DMS 273 (cell line): ENCODE measurements around the gene CTNND2.
"Not testable (repeated sequence)": the region's sequence is repeated elsewhere in the genome, so short reads cannot be mapped to it uniquely, and the experiment has no call there.

Experiments
- DNase-seq: peaks from one replicate; lab custom pipeline; 2025; ENCODE audit not compliant: unreplicated experiment; lab: John Stamatoyannopoulos, UW

The CTNND2 gene

GRCh38 chr5:11491404-11492075 is 412.7 kb downstream of the CTNND2 start:
- DNase-seq = no peak

GRCh38 chr5:11483630-11484029 is 420.6 kb downstream of the CTNND2 start:
- no peak for DNase-seq

GRCh38 chr5:11482011-11482410 is 422.2 kb downstream of the CTNND2 start:
- DNase-seq = no peak

- no peak for DNase-seq
These were observed 426.5 kb downstream of the CTNND2 start for GRCh38 chr5:11477786-11478185.

- DNase-seq = no peak
These were observed 427.4 kb downstream of the CTNND2 start for GRCh38 chr5:11476866-11477265.

GRCh38 chr5:11468334-11469039 is 435.8 kb downstream of the CTNND2 start:
- DNase-seq = no peak

GRCh38 chr5:11467588-11467987 is 436.7 kb downstream of the CTNND2 start:
- no peak for DNase-seq

- no peak for DNase-seq
These were observed 444.5 kb downstream of the CTNND2 start for GRCh38 chr5:11459716-11460115.

GRCh38 chr5:11455505-11455904 is 448.7 kb downstream of the CTNND2 start:
- DNase-seq = no peak

GRCh38 chr5:11452852-11453251 is 451.4 kb downstream of the CTNND2 start:
- no peak for DNase-seq

- DNase-seq = no peak
These were observed 454.3 kb downstream of the CTNND2 start for GRCh38 chr5:11449966-11450365.

GRCh38 chr5:11449217-11449616 is 455.0 kb downstream of the CTNND2 start:
- no peak for DNase-seq

- no peak for DNase-seq
These were observed 460.4 kb downstream of the CTNND2 start for GRCh38 chr5:11443831-11444230.

- DNase-seq = no peak
These were observed 472.1 kb downstream of the CTNND2 start for GRCh38 chr5:11432116-11432515.

- DNase-seq = no peak
These were observed 475.0 kb downstream of the CTNND2 start for GRCh38 chr5:11429254-11429653.

GRCh38 chr5:11427569-11427968 is 476.7 kb downstream of the CTNND2 start:
- no peak for DNase-seq

GRCh38 chr5:11426442-11426841 is 477.8 kb downstream of the CTNND2 start:
- no peak for DNase-seq

- no peak for DNase-seq
These were observed 481.9 kb downstream of the CTNND2 start for GRCh38 chr5:11422342-11422741.

- no peak for DNase-seq
These were observed 483.3 kb downstream of the CTNND2 start for GRCh38 chr5:11420969-11421368.

GRCh38 chr5:11415751-11416150 is 488.5 kb downstream of the CTNND2 start:
- DNase-seq = no peak

- DNase-seq = not testable (repeated sequence)
These were observed 489.5 kb downstream of the CTNND2 start for GRCh38 chr5:11414732-11415131.

- DNase-seq = no peak
These were observed 492.6 kb downstream of the CTNND2 start for GRCh38 chr5:11411621-11412020.
